WTC11 (cell line): Measurements from ENCODE around the gene RCAN1. TPM values are rescaled to one million over a fixed set of nuclear protein-coding genes. Genes with fewer than 3 reads are reported as not detected.

Experiments
- ATAC-seq: fragments of 200-7000 bp; cut with Tn5 transposase; 2 replicates; pipeline ENCODE4 v1.10.0; 2021; ENCODE audit warnings: mild to moderate bottlenecking, moderate library complexity
- CTCF ChIA-PET: fragments of 300-600 bp; sonication (Branson Sonifier 250); formaldehyde crosslinking; loops from one replicate; lab custom pipeline; 2021; ENCODE audit warnings: antibody characterized with exemption; lab: Charles Lee
- POLR2A ChIA-PET: fragments of 350-600 bp; sonication (Branson Sonifier 250); formaldehyde crosslinking; loops from one replicate; lab custom pipeline; 2021; ENCODE audit warnings: antibody characterized with exemption; lab: Charles Lee
- DNase-seq: peaks from one replicate; pipeline ENCODE4 v3.0.0; 2021; ENCODE audit warnings: low spot score
- H3K27ac Mint-ChIP-seq: 2 replicates; pipeline ENCODE4 v1.8.0; 2021; ENCODE audit warnings: mixed read lengths
- H3K27me3 Mint-ChIP-seq: 2 replicates; pipeline ENCODE4 v1.8.0; 2021; ENCODE audit warnings: low read depth, mild to moderate bottlenecking, moderate library complexity, mixed read lengths
- H3K36me3 Mint-ChIP-seq: 2 replicates; pipeline ENCODE4 v1.8.0; 2021; ENCODE audit warnings: mixed read lengths
- H3K4me1 Mint-ChIP-seq: 2 replicates; pipeline ENCODE4 v1.8.0; 2022; ENCODE audit warnings: mixed read lengths
- H3K4me3 Mint-ChIP-seq: 2 replicates; pipeline ENCODE4 v1.8.0; 2021; ENCODE audit warnings: mild to moderate bottlenecking, moderate library complexity, mixed read lengths
- H3K9me3 Mint-ChIP-seq: 2 replicates; pipeline ENCODE4 v1.8.0; 2021; ENCODE audit warnings: mixed read lengths
- CDX4 ChIP-seq: fragments of 250-450 bp; sonication (Bioruptor Pico); IDR thresholded peaks from 2 replicates; pipeline ENCODE4 v1.9.0; 2021; ENCODE audit warnings: moderate library complexity, mild to moderate bottlenecking, inconsistent platforms, borderline replicate concordance
- FOXK1 ChIP-seq: sonication (generic); formaldehyde crosslinking; IDR thresholded peaks from 2 replicates; pipeline ENCODE4 v1.8.0; 2022; ENCODE audit warnings: mild to moderate bottlenecking, moderate library complexity, missing genetic modification reagents
- GABPB1 ChIP-seq: sonication (generic); formaldehyde crosslinking; IDR thresholded peaks from 2 replicates; pipeline ENCODE4 v1.8.1; 2023; ENCODE audit warnings: mild to moderate bottlenecking, missing genetic modification reagents
- HMGXB4 ChIP-seq: sonication (generic); formaldehyde crosslinking; IDR thresholded peaks from 2 replicates; pipeline ENCODE4 v1.8.1; 2023; ENCODE audit warnings: mild to moderate bottlenecking, moderate library complexity, missing genetic modification reagents
- MAX ChIP-seq: sonication (generic); formaldehyde crosslinking; IDR thresholded peaks from 2 replicates; pipeline ENCODE4 v1.8.0; 2022; ENCODE audit warnings: mild to moderate bottlenecking, missing genetic modification reagents
- NFYB ChIP-seq: sonication (generic); formaldehyde crosslinking; conservative IDR thresholded peaks from 2 replicates; pipeline ENCODE4 v1.8.0; 2022; ENCODE audit warnings: low read depth, missing genetic modification reagents
- RELA ChIP-seq: sonication (generic); formaldehyde crosslinking; IDR thresholded peaks from 2 replicates; pipeline ENCODE4 v1.8.1; 2022; ENCODE audit warnings: missing genetic modification reagents, mild to moderate bottlenecking, borderline replicate concordance
- SP1 ChIP-seq: sonication (generic); formaldehyde crosslinking; conservative IDR thresholded peaks from 2 replicates; pipeline ENCODE4 v1.8.1; 2022; ENCODE audit warnings: missing genetic modification reagents
- ZNF219 ChIP-seq: sonication (generic); formaldehyde crosslinking; IDR thresholded peaks from 2 replicates; pipeline ENCODE4 v1.8.0; 2023; ENCODE audit warnings: missing genetic modification reagents, mild to moderate bottlenecking, borderline replicate concordance
- ZNF317 ChIP-seq: sonication (generic); formaldehyde crosslinking; IDR thresholded peaks from 2 replicates; pipeline ENCODE4 v1.8.1; 2023; ENCODE audit warnings: low read depth, mild to moderate bottlenecking, moderate library complexity, missing genetic modification reagents, borderline replicate concordance
- ZNF512 ChIP-seq: sonication (generic); formaldehyde crosslinking; IDR thresholded peaks from 2 replicates; pipeline ENCODE4 v1.8.1; 2022; ENCODE audit warnings: missing genetic modification reagents, borderline replicate concordance
- total RNA-seq: library from RNA; stranded (reverse); gene quantifications from 3 replicates; pipeline ENCODE4 v1.2.3, GENCODE V29; 2021
- TF ChIP-seq, protein P1 (sequence below): fragments of 200-600 bp; IDR thresholded peaks from 2 replicates; pipeline ENCODE4 v1.8.0; 2022; ENCODE audit warnings: antibody characterized with exemption
- TF ChIP-seq, protein P2 (sequence below): sonication (generic); formaldehyde crosslinking; IDR thresholded peaks from 2 replicates; pipeline ENCODE4 v1.8.0; 2022; ENCODE audit warnings: missing genetic modification reagents
- TF ChIP-seq, protein P3 (sequence below): sonication (generic); formaldehyde crosslinking; IDR thresholded peaks from 2 replicates; pipeline ENCODE4 v1.8.0; 2023; ENCODE audit warnings: missing genetic modification reagents
- TF ChIP-seq, protein P4 (sequence below): sonication (generic); formaldehyde crosslinking; IDR thresholded peaks from 2 replicates; pipeline ENCODE4 v1.8.1; 2023; ENCODE audit warnings: mild to moderate bottlenecking, missing genetic modification reagents

The RCAN1 gene
- total RNA-seq, 1 experiment from 2014 or later: 5.9 TPM

DNA sequence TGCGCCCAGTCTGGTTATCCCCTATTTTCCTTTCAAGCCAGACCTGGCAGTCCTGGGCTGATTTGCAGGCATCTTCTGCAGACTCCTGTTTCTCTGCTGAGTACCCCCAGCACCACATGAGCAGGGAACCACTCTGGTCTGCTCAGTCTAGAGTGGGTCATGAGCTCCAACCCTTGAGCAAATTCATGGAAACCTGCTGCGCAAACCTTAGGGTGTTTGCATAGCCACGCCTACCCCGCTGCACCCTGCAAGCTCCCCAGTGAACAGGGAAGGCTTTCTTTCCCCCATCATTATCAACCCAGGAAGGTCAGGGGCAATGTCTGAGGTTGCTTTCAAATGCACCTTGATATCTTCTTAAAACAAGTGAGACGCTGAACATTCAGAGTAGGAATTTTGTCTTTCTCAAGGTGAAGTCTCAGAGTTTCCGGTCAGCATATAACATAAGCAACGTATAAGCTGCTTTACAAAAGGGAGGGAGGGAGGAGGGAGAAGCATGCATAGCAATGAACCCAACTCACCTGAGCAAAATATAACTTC lies 91.8 kb downstream of the RCAN1 start (continued):
- TF ChIP-seq ZNF512 (CRISPR knock-in tag) (no peak), FOXK1 (no peak), NFYB (CRISPR knock-in tag) (no peak), CDX4 (CRISPR knock-in tag) (no peak), ZNF317 (no peak), HMGXB4 (no peak), MAX (CRISPR knock-in tag) (no peak)
- TF ChIP-seq, protein P1, sequence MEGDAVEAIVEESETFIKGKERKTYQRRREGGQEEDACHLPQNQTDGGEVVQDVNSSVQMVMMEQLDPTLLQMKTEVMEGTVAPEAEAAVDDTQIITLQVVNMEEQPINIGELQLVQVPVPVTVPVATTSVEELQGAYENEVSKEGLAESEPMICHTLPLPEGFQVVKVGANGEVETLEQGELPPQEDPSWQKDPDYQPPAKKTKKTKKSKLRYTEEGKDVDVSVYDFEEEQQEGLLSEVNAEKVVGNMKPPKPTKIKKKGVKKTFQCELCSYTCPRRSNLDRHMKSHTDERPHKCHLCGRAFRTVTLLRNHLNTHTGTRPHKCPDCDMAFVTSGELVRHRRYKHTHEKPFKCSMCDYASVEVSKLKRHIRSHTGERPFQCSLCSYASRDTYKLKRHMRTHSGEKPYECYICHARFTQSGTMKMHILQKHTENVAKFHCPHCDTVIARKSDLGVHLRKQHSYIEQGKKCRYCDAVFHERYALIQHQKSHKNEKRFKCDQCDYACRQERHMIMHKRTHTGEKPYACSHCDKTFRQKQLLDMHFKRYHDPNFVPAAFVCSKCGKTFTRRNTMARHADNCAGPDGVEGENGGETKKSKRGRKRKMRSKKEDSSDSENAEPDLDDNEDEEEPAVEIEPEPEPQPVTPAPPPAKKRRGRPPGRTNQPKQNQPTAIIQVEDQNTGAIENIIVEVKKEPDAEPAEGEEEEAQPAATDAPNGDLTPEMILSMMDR: no peak
- TF ChIP-seq, protein P2, sequence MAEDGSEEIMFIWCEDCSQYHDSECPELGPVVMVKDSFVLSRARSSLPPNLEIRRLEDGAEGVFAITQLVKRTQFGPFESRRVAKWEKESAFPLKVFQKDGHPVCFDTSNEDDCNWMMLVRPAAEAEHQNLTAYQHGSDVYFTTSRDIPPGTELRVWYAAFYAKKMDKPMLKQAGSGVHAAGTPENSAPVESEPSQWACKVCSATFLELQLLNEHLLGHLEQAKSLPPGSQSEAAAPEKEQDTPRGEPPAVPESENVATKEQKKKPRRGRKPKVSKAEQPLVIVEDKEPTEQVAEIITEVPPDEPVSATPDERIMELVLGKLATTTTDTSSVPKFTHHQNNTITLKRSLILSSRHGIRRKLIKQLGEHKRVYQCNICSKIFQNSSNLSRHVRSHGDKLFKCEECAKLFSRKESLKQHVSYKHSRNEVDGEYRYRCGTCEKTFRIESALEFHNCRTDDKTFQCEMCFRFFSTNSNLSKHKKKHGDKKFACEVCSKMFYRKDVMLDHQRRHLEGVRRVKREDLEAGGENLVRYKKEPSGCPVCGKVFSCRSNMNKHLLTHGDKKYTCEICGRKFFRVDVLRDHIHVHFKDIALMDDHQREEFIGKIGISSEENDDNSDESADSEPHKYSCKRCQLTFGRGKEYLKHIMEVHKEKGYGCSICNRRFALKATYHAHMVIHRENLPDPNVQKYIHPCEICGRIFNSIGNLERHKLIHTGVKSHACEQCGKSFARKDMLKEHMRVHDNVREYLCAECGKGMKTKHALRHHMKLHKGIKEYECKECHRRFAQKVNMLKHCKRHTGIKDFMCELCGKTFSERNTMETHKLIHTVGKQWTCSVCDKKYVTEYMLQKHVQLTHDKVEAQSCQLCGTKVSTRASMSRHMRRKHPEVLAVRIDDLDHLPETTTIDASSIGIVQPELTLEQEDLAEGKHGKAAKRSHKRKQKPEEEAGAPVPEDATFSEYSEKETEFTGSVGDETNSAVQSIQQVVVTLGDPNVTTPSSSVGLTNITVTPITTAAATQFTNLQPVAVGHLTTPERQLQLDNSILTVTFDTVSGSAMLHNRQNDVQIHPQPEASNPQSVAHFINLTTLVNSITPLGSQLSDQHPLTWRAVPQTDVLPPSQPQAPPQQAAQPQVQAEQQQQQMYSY (CRISPR knock-in tag): no peak

GRCh38 chr21:34522284-34522683 lies 92.6 kb downstream of the RCAN1 start:
- no peak for ATAC-seq
- CTCF ChIA-PET: interaction anchor here (0.6 to 7.2 kb wide), 7 partner anchors 11 to 322 kb away, joined by 4 to 71 read pairs (median 8); partner anchors contain the start of gene KCNE1
- POLR2A ChIA-PET: no interaction called here

DNA sequence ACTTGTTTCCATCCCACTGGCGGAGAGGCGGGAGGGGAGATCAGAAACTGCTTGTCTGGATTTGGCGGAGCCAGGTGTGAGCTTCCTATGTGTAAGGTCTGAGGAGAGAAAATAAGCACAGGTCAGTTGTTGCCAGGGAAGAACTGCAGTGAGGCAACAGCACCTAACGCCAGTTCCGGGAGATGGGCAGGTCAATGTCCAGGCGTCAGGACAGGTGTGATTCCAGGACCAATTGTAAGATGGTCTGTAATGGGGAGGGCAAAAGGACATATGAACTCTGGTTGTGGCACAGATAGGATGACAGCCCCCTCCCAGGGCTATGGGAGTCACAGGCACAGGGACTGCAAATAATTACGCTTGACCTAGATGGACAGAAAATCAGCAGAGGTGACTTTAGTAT lies 93.4 kb downstream of the RCAN1 start:
- ChIA-PET POLR2A (interaction anchor here (0.7 kb wide), 1 partner anchor 26 kb away, joined by 3 read pairs; no protein-coding TSS in a partner anchor), CTCF (interaction anchor here (0.7 to 7.2 kb wide), 5 partner anchors 11 to 82 kb away, joined by 5 to 71 read pairs (median 14); partner anchors contain the start of gene KCNE1)
- Mint-ChIP-seq H3K36me3 (no peaks in the 10 kb centered on the region), H3K27me3 (peaks cover 6% of the 10 kb centered on the region), H3K9me3 (no peaks in the 10 kb centered on the region), H3K4me1 (peaks cover 72% of the 10 kb centered on the region), H3K27ac (peak overlapping the region; percentile 6; the same call in 1 of the 2 replicates)
- no peak for DNase-seq
- no peak for ATAC-seq
- TF ChIP-seq, protein P3, sequence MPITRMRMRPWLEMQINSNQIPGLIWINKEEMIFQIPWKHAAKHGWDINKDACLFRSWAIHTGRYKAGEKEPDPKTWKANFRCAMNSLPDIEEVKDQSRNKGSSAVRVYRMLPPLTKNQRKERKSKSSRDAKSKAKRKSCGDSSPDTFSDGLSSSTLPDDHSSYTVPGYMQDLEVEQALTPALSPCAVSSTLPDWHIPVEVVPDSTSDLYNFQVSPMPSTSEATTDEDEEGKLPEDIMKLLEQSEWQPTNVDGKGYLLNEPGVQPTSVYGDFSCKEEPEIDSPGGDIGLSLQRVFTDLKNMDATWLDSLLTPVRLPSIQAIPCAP (CRISPR knock-in tag): no peak
- no peak for TF ChIP-seq RELA
- TF ChIP-seq MAX (CRISPR knock-in tag): no peak
- no peak for TF ChIP-seq SP1 (CRISPR knock-in tag)
- TF ChIP-seq, protein P4, sequence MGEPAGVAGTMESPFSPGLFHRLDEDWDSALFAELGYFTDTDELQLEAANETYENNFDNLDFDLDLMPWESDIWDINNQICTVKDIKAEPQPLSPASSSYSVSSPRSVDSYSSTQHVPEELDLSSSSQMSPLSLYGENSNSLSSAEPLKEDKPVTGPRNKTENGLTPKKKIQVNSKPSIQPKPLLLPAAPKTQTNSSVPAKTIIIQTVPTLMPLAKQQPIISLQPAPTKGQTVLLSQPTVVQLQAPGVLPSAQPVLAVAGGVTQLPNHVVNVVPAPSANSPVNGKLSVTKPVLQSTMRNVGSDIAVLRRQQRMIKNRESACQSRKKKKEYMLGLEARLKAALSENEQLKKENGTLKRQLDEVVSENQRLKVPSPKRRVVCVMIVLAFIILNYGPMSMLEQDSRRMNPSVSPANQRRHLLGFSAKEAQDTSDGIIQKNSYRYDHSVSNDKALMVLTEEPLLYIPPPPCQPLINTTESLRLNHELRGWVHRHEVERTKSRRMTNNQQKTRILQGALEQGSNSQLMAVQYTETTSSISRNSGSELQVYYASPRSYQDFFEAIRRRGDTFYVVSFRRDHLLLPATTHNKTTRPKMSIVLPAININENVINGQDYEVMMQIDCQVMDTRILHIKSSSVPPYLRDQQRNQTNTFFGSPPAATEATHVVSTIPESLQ: no peak
- TF ChIP-seq, all 79 proteins: peak for 0
- H3K4me3 Mint-ChIP-seq: no peak overlapping the region

More at GRCh38 chr21:34522284-34522683, 92.6 kb downstream of the RCAN1 start:
- no peaks in the 10 kb centered on the region for H3K9me3 Mint-ChIP-seq
- H3K36me3 Mint-ChIP-seq: no peaks in the 10 kb centered on the region
- peaks cover 6% of the 10 kb centered on the region for H3K27me3 Mint-ChIP-seq
- H3K4me1 Mint-ChIP-seq: peaks cover 77% of the 10 kb centered on the region
- H3K4me3 Mint-ChIP-seq: no peak overlapping the region
- TF ChIP-seq GABPB1: 0 out of 2 replicates have a peak, but pooled peaks have one; percentile 32
- TF ChIP-seq ZNF219 (CRISPR knock-in tag): no peak
- H3K27ac Mint-ChIP-seq: peak overlapping the region; percentile 10
- no peak for DNase-seq
